Urothelium cell line (cell line): Measurements from ENCODE around the gene NDUFS7.

ENCODE experiments used
- DNase-seq: peaks from one replicate; pipeline ENCODE4 v3.0.0; 2011; ENCODE audit warnings: low spot score, mixed read lengths
- FAIRE-seq: peaks from 2 replicates; lab custom pipeline; 2011; peaks lifted over from hg19 to GRCh38; lab: Jason Lieb, UNC

Gene NDUFS7

GRCh38 chr19:1383312-1384084 is at the start of gene NDUFS7:
TSS of gene NDUFS7 (plus strand) at chr19:1383907. CDS start at chr19:1383927, 20 bp downstream.
- DNase-seq (peak; percentile 72), FAIRE-seq (no peak)

DNA sequence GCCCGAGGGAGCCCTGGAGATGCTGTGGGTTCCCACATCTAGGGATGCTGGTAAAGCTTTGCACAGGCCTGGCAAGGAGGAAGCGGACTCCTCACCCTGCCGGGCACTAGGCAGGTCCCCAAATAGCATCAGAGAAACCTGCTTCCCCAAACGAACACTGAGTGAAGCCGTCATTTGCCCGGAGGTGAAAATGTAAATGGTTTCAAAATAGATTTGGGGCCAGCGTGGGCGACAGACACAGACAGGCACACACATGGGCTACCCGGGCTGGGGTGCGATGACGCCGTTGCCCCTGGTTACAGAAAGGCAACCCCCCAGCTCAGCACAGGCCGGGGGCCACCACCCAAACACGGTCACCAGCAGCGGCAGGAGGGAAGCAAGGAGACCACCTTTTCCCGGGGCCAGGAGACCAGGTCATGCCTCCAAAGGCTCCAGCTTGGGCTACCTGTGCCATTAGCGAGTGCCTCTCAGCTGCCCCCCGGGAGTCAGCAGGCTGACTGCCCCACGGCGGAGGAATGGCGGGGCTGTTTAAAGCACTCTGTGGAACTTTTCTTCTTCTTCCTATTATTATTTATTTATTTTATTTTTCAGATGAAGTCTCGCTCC is 47.5 kb upstream of the NDUFS7 start:
- DNase-seq (no peak), FAIRE-seq (no peak)

DNA sequence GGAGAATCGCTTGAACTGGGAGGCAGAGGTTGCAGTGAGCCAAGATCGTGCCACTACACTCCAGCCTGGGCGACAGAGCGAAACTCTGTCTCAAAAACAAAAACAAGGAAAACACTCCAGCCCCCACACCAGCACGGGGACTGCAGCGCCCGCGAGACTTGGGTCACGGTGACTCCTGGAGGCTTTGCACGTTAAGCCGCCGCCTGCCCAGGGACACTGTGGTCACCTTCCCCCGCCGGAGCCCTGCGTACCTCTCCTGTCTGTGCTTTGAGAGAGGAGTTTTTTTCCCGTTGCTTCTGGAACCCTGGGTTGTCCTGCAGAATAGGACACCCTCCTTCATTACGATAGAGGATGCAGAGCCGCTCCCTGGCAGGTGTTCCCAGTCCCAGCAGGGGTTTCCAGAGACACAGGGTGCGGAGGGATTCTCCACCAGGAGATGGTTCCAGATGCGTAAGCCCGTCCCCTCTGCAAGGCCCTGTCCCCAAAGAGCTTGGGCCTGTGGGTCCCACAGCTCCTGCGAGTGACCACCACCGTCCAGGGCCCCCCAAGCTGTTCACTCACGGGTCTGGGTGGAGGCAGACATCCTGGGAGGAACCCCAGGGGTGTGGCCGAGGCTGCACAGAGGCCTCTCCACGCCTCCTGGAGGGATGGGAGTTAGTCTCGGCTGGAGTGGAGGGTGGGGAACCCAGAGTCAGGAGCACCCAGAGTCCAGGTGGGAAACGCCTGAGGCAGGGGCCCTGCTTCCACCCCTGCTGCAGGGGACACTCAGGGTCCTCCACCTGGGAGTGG is 42.8 kb upstream of the NDUFS7 start:
- DNase-seq = no peak

DNA sequence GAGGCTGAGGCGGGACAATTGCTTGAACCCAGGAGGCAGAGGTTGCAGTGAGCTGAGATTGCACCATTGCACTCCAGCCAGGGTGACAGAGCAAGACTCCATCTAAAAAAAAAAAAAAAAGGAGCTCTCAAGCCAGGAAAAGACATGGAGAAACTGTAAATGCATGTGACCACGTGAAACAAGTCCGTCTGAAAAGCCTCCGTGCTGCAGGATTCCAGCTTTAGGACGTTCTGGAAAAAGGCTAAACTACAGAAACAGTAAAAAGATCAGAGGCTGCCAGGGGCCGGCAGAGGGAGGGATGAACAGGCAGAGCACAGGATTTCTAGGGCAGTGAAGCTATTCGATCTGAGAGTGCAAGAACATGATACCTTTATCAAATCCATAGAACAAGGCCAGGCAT is 40.7 kb upstream of the NDUFS7 start:
- DNase-seq = no peak
- FAIRE-seq = no peak

More for the DNA sequence above, 42.8 kb upstream of the NDUFS7 start:
- FAIRE-seq = no peak

DNA sequence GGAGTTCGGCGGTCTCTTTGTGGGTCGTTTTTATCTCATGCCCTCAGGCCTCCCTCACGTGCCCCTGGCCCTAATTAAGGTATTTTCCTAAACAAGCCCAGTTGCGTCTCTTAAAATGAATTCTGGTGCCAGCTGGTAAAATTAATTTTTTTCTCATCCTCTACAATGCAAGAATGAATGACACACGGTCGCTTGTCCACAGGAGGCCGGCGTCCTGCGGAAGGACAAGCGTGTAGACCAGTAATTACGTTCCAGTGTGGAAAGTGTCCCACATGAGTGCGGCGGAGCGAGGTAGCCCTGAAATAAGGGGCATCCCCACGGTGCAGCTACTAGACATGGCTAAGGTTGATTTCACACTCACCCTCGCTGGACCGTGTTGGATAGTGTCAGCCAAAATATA is 34.5 kb upstream of the NDUFS7 start:
- no peak for DNase-seq
- FAIRE-seq = no peak

- DNase-seq (no peak), FAIRE-seq (no peak)
Measured at GRCh38 chr19:1350867-1351266, 32.8 kb upstream of the NDUFS7 start.

- no peak for DNase-seq
- FAIRE-seq = no peak
Measured at GRCh38 chr19:1351381-1351851, 32.3 kb upstream of the NDUFS7 start.

DNA sequence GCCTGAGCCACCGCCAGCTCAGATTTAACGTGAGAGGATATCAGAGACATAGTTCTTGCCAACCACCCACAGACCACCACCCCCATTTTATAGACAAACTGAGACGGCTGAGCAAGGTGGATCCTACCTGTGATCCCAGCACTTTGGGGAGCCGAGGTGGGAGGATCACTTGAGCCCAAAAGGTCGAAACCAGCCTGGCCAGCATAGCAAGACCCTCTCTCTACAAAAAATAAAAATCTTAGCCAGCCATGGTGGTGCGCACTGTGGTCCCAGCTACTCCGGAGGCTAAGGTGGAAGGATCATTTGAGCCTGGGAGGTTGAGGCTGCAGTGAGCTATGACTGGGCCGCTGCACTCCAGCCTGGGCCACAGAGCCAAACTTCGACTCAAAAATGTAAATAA is 30.6 kb upstream of the NDUFS7 start:
- FAIRE-seq (no peak), DNase-seq (no peak)

DNA sequence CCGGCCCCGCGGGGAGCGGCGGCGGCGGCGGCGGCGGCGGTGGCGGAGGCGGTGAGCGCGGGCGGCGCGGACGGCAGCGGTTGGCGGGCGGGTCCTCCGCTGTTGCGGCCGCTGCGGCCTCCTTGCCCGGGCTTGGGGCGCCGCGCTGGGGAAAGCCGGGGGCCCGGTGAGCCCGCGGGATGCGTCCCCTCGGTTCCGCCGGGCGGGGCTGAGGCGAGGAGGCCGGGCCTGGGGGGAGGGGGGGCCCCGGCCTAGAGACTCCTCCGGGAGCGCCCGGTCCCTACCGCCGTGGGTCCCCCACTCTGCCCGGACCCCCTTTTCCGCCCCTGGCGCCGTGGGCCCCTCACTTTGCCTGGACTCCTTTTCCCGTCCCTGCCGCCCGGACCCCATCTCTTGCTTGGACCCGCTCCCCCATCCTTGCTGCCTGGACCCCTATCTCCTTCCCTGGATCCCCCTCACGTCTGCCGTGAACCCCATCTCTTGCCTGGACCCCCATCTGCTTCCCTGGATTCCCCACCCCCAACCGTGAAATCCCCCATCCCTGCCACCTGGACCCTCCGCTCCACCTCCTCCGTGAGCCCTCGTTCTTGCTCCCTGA is 28.6 kb upstream of the NDUFS7 start:
- FAIRE-seq = no peak
- peak; percentile 61 for DNase-seq

- FAIRE-seq = peak; percentile 17
- no peak for DNase-seq
Measured at GRCh38 chr19:1355568-1356507, 27.9 kb upstream of the NDUFS7 start.

DNA sequence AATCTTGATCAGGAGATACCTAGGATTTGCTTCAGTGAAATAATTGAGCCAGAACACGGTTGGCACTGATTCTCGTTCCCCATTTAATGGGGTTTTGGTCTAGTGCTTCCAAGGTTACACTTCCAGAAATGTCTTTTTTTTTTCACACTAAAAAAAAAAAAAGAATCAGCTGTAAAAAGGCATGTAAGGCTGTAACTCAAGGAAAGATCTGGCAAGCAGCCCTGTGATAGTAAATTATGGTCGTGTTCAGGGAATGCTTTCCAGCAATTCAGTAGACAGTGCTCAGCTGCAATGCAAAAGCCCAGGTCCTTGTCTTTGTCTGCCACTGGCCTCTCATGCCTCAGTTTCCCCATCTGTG is 27.2 kb upstream of the NDUFS7 start:
- DNase-seq = no peak
- no peak for FAIRE-seq

- DNase-seq (no peak), FAIRE-seq (no peak)
Measured at GRCh38 chr19:1357531-1358109, 26.1 kb upstream of the NDUFS7 start.

DNA sequence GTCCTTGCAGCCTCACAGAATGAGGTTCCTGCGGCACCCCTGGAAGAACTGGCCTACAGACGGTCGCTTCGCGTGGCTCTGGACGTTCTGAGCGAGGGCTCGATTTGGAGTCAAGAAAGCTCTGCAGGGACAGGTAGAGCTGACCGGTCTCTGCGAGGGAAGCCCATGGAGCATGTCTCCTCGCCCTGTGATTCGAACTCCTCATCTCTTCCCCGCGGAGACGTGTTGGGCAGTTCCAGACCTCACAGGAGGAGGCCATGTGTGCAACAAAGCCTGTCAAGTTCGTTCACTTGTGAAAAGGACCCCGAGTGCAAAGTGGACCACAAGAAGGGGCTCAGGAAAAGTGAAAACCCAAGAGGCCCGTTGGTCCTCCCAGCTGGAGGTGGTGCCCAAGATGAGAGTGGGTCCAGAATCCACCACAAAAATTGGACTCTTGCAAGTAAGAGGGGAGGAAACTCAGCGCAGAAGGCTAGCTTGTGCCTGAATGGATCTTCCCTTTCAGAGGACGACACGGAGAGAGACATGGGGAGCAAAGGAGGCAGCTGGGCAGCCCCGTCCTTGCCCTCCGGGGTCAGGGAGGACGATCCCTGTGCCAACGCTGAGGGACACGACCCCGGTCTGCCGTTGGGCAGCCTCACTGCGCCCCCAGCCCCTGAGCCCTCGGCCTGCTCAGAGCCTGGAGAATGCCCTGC is 23.4 kb upstream of the NDUFS7 start:
- no peak for DNase-seq
- FAIRE-seq = no peak

DNA sequence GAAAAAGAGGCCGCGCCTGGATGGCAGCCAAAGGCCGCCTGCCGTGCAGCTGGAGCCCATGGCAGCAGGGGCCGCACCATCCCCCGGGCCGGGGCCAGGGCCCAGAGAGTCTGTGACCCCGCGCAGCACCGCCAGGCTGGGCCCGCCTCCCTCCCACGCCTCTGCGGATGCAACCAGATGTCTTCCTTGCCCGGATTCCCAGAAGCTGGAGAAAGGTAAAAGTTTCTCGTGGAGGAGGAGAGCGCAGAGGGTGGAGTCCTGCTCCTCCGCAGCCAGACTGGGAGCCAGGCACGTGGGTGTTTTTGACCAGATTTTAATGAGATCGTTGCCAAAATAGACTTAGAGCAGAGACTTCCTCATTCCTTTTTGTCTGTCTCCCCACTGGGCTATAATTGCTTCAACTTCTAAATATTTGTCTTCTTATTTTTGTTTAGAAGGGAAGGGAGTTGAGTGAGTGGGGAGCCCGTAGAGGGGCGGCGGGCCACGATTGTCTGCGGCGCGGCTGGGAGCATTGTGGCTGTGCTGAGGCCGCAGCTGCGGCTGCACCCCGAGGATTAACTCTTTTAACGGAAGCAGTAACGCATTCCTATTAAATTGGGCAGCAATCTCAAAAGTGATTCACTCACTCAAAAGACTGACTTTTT is 22.8 kb upstream of the NDUFS7 start:
- DNase-seq (peak; percentile 62), FAIRE-seq (no peak)

DNA sequence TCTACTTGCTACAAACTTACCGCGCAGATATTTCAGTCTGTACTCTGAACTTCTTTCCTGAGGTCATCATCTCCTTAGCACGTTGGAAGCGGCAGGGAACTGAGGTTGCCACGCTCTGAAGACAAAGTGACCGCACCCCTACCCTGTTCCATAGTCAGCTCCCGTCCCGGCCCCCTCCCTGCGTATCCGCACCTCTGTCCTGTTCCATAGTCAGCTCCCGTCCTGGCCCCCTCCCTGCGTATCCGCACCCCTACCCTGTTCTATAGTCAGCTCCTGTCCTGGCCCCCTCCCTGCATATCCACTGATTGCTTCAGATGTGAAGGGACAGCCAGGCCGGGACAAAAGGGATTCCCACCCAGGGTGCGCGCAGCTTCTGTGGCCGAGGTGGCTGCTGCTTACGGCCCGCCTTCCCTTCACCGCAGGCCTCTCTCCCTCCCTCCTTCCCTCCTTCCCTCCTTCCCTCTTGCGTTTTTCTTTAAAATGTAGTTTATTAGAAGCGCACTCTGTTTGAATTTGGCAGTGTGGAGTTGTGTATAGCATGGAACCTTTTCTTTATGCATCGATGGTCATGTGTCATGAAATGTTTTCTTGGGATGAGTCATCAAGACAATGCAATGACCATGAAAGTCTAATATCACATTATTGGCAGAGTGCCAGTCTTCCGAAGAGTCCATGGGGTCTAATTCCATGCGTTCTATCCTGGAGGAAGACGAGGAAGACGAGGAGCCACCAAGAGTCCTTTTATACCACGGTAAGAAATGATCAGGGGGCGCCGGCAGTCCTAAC is 21.9 kb upstream of the NDUFS7 start:
- no peak for FAIRE-seq
- DNase-seq = no peak

- DNase-seq (no peak), FAIRE-seq (no peak)
Measured at GRCh38 chr19:1362387-1363257, 21.1 kb upstream of the NDUFS7 start.

GRCh38 chr19:1363599-1363998 is 20.1 kb upstream of the NDUFS7 start:
- DNase-seq = no peak
- FAIRE-seq = no peak
